Esophagus (tissue), 2 donors: ENCODE measurements around the gene TMC1. TPM values are rescaled to one million over a fixed set of nuclear protein-coding genes. Genes with fewer than 3 reads are reported as not detected.

Experiments used
- H3K27ac ChIP-seq, 2 donors: one replicate each; pipeline ENCODE4 v1.5.1; 2013; ENCODE audit warnings: low read depth in 2 of 2, mild to moderate bottlenecking in 2 of 2, inconsistent platforms in 1 of 2, low read length in 1 of 2, moderate library complexity in 1 of 2
- H3K27me3 ChIP-seq, 2 donors: one replicate each; pipeline ENCODE4 v1.6.1; 2013; ENCODE audit warnings: low read length in 2 of 2, control low read depth in 1 of 2, mild to moderate bottlenecking in 1 of 2; ENCODE audit not compliant: insufficient read depth in 2 of 2, control insufficient read depth in 1 of 2
- H3K36me3 ChIP-seq, 2 donors: one replicate each; pipeline ENCODE4 v1.6.1; 2013; ENCODE audit warnings: low read length in 1 of 2; ENCODE audit not compliant: control insufficient read depth in 2 of 2, insufficient read depth in 2 of 2
- H3K4me1 ChIP-seq, 2 donors: one replicate each; pipeline ENCODE4 v1.6.1; 2013; ENCODE audit warnings: low read length in 1 of 2; ENCODE audit not compliant: control insufficient read depth in 2 of 2, insufficient read depth in 2 of 2
- H3K4me3 ChIP-seq, 2 donors: one replicate each; pipeline ENCODE4 v1.5.1; 2013; ENCODE audit warnings: low read length in 2 of 2, mild to moderate bottlenecking in 2 of 2, low read depth in 1 of 2, moderate library complexity in 1 of 2
- H3K9me3 ChIP-seq, 2 donors: one replicate each; pipeline ENCODE4 v1.6.1; 2013; ENCODE audit warnings: mild to moderate bottlenecking in 2 of 2, low read depth in 1 of 2, low read length in 1 of 2, moderate library complexity in 1 of 2; ENCODE audit not compliant: control insufficient read depth in 2 of 2, insufficient read depth in 1 of 2
- WGBS, 2 donors: extraction: QIAGEN DNeasy Blood & Tissue Kit; methylation state at CpG; one replicate each; pipeline ENCODE4 v1.1.7; 2013; 5-methylcytosine and 5-hydroxymethylcytosine counted together
- polyA plus RNA-seq, 2 donors: library from polyadenylated mRNA; stranded (reverse); fragments of 200-250 nt; gene quantifications; one replicate each; pipeline ENCODE4 v1.2.3, GENCODE V29; 2013
- donor health status: healthy with polysubstance abuse.
- donor health status: Bipolar disorder and iron deficiency.

TMC1 gene
- polyA plus RNA-seq, 2 donors, result 6.1 to 10.3 TPM

DNA sequence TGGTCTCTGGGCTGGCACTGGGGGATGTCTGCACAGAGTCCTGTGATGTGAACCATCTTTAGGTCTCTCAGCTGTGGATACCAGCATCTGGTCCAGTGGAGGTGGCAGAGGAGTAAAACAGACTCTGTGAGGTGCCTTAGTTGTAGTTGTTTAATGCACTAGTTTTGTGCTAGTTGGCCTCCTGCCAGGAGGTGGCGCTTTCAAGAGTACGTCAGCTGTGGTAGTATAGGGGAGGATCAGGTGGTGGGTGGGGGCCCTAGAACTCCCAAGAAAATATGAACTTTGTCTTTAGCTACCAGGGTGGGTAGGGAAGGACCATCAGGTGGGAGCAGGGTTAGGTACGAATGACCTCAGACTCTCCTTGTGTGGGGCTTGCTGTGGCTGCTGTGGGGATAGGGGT, 197.1 kb downstream of the TMC1 start:
- Histone ChIP-seq H3K4me1 (no peaks in the 10 kb centered on the region), H3K9me3 (peaks cover 0 to 5% of the 10 kb centered on the region in 2 donors), H3K27me3 (no peaks in the 10 kb centered on the region), H3K4me3 (no peak overlapping the region), H3K36me3 (no peaks in the 10 kb centered on the region), H3K27ac (no peak overlapping the region)
- WGBS, 2 donors, result 79 to 83% methylated on average over 3 of the region's 3 CpGs

DNA sequence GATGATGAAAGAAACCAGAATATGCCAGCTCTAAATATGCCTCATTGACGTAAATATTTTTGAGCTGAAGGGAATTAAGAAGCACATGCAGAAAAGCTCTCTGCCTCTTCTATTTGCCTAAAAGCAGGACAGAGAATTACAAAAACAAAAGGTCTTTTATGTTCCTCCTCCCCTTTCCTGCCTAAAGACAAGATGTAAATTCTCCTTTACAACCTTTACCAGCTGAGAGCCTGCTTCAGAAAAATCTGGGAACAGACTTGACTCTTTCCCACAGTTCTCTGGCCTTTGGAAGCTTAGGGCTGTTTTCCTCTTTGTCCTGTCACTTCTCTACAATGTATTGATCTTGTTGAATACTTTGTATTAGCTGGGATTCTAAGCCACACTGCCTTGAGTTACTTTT, 199.7 kb downstream of the TMC1 start:
- H3K36me3 ChIP-seq, result no peaks in the 10 kb centered on the region
- 65 to 66% methylated on average over 1 of the region's 1 CpG for WGBS, 2 donors
- no peaks in the 10 kb centered on the region for H3K4me1 ChIP-seq
- H3K27me3 ChIP-seq, result no peaks in the 10 kb centered on the region
- H3K27ac ChIP-seq, result no peak overlapping the region
- H3K9me3 ChIP-seq, result peaks cover 0 to 5% of the 10 kb centered on the region in 2 donors
- no peak overlapping the region for H3K4me3 ChIP-seq

DNA sequence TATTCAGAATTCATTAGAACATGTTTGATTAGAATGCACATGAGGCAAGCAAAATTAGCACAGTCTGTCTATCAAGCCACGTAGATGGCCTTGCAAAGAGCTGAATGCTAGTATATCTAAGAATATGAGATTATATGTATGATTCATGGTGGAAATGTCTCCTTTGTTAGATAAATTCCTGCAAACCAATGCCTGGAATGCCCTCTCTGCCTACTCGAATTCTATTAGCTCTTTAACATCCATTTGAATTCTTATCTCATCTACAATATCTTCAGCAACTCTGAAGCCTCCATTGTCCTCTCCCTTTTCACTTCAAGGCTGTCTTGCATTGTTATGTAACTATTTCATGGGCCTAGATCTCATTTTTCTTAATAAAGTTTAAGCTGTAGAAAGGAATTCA, 205.5 kb downstream of the TMC1 start:
- Histone ChIP-seq H3K27me3 (no peaks in the 10 kb centered on the region), H3K36me3 (no peaks in the 10 kb centered on the region), H3K27ac (no peak overlapping the region), H3K9me3 (no peaks in the 10 kb centered on the region), H3K4me3 (no peak overlapping the region), H3K4me1 (no peaks in the 10 kb centered on the region)
- WGBS, 2 donors, result 49 to 57% methylated on average over 2 of the region's 2 CpGs

DNA sequence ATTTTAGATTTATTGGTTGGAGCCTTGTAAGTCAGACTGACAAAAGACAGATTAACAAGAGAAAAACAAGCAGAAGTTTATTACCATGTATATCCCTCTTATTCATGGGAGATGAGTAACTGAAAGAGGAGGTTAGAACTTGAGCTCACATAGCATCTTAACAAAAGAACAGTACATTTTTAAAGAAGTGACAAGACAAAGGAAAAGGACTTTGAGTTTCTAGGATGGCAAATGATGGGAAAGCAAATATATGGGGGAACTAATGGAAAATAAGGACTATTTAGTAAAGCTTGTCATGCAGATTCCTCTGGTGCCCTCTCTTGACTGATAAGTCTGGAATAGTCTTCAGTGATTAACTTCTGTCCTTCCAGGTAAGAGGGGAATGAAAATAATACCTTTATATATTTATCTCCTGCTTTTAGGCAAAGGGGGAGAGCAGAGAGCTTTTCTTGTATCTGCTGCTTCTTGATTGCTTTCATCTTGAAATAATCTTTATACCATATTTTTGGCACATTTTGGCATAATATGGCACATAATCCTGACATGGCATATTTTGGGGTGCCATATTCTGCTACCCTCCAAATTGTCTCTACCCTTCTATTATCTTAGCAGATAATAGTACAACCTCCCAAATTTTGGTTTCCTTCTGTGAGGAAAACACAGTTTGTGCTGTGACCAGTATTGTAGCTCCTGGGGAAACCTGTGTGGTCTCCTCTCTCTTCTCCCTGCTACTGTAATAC, 206.8 kb downstream of the TMC1 start:
- H3K4me1 ChIP-seq, result no peaks in the 10 kb centered on the region
- H3K36me3 ChIP-seq, result no peaks in the 10 kb centered on the region
- H3K27me3 ChIP-seq, result no peaks in the 10 kb centered on the region
- no peak overlapping the region for H3K27ac ChIP-seq
- no peak overlapping the region for H3K4me3 ChIP-seq
- no peaks in the 10 kb centered on the region for H3K9me3 ChIP-seq

DNA sequence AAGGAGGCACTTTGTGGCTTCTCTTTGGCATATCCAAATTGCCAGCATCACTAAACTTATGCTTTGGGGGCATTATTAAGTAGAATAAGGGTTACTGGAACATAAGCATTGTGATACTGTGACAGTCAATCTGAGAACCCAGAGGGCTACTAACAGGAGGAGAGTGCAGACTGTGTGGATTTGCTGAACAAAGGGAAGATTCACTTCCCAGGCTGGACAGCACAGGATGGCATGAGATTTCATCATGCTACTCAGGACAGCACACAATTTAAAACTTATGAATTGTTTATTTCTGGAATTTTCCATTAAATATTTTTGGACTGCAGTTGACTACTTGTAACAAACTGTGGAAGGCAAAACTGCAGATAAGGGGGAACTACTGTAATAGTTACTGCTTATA, 212.5 kb downstream of the TMC1 start:
- Histone ChIP-seq H3K27me3 (no peaks in the 10 kb centered on the region), H3K4me1 (no peaks in the 10 kb centered on the region), H3K4me3 (no peak overlapping the region), H3K36me3 (no peaks in the 10 kb centered on the region), H3K9me3 (no peaks in the 10 kb centered on the region), H3K27ac (no peak overlapping the region)

DNA sequence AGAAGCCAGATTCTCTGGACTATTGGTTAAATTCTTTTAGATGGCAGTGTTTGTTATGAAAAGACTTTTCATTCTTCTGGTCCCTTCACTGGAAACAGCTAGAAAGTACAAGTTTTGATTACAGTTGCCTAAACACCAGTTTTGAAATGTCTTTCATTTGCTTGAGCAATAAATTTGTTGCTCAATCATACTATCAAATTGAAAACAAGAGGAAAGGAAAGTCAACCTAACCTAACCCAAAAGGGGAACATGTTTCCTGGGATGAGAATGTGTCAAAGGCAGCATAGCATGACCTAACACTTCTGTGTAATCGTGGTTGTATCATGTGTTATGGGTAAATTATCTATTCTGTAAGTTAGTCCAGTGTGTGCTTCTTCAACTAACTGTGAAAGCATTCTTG, 213.2 kb downstream of the TMC1 start:
- WGBS, 2 donors, result 55 to 65% methylated on average over 1 of the region's 1 CpG
- Histone ChIP-seq H3K4me1 (no peaks in the 10 kb centered on the region), H3K27ac (no peak overlapping the region)

DNA sequence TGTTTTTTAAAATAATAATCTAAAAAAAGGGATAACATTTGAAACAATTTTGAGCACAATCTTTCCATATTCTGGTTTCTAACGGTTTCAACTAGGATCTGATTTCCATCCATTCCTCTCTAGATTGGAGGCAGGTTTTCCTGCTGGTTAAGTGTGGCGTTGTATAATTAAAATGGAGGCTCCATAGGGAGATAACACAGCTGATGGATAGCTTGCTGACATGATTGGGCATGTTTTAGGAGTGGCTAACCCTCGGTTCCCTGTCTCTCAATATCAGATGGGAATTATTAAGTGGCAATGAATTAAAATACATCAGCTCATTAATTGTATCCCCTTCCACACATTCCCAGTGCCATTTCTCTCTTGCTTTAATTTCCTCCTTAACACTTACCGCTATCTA, 222.4 kb downstream of the TMC1 start:
- no peaks in the 10 kb centered on the region for H3K27me3 ChIP-seq
- H3K4me3 ChIP-seq, result no peak overlapping the region
- 69 to 71% methylated on average over 4 of the region's 4 CpGs for WGBS, 2 donors
- H3K36me3 ChIP-seq, result no peaks in the 10 kb centered on the region
- H3K4me1 ChIP-seq, result no peaks in the 10 kb centered on the region
- no peak overlapping the region for H3K27ac ChIP-seq
- no peaks in the 10 kb centered on the region for H3K9me3 ChIP-seq

More for the DNA sequence above, 213.2 kb downstream of the TMC1 start:
- no peaks in the 10 kb centered on the region for H3K9me3 ChIP-seq
- H3K4me3 ChIP-seq, result no peak overlapping the region
- no peaks in the 10 kb centered on the region for H3K27me3 ChIP-seq
- H3K36me3 ChIP-seq, result no peaks in the 10 kb centered on the region

DNA sequence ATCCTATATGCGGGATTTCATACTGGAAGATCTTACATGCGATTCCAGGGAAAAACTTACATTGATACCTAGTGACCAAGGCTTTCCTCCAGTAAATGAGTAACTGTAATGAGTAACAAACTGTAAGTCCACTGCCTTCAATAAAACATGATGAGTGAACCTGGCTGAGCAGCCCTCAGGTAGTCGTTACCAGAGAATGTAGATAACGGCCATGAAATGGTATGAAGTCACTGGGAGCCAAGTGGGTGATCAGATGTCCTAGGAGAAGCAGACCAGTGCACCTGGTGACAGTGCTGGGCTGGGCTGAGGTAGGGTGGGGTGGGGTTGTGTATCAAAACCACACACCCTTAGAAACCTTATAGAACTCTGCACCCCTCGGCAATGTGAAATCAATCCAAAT, 227.9 kb downstream of the TMC1 start:
- Histone ChIP-seq H3K4me1 (no peaks in the 10 kb centered on the region), H3K4me3 (no peak overlapping the region), H3K27me3 (no peaks in the 10 kb centered on the region), H3K9me3 (no peaks in the 10 kb centered on the region), H3K27ac (no peak overlapping the region), H3K36me3 (no peaks in the 10 kb centered on the region)
- WGBS, 2 donors, result 79 to 94% methylated on average over 5 of the region's 5 CpGs

DNA sequence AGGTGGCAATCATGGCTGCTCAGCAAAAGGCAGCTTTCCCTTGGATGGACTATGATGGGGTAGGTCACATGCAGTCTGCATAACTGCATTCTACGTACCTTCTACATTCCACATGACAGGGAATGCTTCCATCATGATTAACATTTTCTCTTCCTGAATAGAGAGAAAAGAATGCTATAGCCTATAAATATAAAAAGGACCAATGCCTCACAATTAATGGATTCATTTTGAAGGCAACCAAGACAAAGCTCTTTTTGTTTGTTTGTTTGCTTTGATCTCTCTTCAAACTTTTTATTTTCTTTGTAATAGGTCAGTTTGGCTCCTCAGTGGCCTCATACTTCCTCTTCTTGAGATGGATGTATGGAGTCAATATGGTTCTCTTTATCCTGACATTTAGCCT, 230.1 kb downstream of the TMC1 start:
- H3K27ac ChIP-seq, result no peak overlapping the region
- 55 to 84% methylated on average over 1 of the region's 1 CpG for WGBS, 2 donors
- no peaks in the 10 kb centered on the region for H3K9me3 ChIP-seq
- no peak overlapping the region for H3K4me3 ChIP-seq
- no peaks in the 10 kb centered on the region for H3K27me3 ChIP-seq
- H3K4me1 ChIP-seq, result no peaks in the 10 kb centered on the region
- no peaks in the 10 kb centered on the region for H3K36me3 ChIP-seq

DNA sequence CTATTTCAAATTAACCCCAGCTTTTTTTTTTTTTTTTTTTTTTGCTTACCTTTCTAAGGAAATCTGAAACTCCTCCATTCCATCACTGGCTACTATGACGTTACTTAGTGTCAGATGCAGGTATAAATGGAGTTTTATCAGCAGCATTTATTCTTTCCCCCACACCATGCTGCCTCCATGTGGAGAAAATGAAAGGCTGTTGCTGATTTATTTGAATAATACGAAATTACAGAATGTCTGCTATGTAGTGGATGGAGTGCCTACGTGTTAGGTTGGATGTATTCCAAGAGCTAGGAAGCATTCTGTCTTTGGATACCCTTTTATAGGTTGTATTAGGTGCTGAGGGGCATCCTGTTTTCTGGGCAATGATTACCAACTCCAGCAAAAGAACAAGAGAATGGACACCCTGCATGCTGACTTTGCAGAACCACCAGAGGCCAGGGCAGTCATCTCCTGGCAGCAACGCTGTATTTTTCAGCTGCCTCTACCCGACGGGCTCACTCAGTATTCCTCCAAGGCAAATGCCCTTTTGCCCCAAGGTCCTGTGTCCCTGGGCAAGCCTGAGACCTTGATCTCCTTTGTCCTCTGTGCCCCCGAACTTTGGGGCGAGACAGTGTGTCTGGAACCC, 232.0 kb downstream of the TMC1 start:
- no peaks in the 10 kb centered on the region for H3K36me3 ChIP-seq
- no peak overlapping the region for H3K27ac ChIP-seq
- no peaks in the 10 kb centered on the region for H3K9me3 ChIP-seq
- 60 to 61% methylated on average over 8 of the region's 8 CpGs for WGBS, 2 donors
- no peaks in the 10 kb centered on the region for H3K4me1 ChIP-seq
- no peak overlapping the region for H3K4me3 ChIP-seq
- H3K27me3 ChIP-seq, result no peaks in the 10 kb centered on the region
